Endothelial cell of umbilical vein (primary cell): Measurements from ENCODE around the gene POLR3A.

Source experiments
- CTCF ChIP-seq, 2 donors: IDR thresholded peaks; 1 replicate in 1 of 2; 2 replicates in 1 of 2; pipeline ENCODE4 v1.5.1; 2011; ENCODE audit warnings: low read length in 2 of 2, mild to moderate bottlenecking in 2 of 2, moderate library complexity in 2 of 2, control low read depth in 1 of 2, inconsistent platforms in 1 of 2, low read depth in 1 of 2; ENCODE audit not compliant: insufficient read depth in 1 of 2; ENCODE audit errors: extremely low read depth in 1 of 2
- EZH2 ChIP-seq: IDR thresholded peaks from 2 replicates; pipeline ENCODE4 v1.6.1; 2012; ENCODE audit warnings: borderline replicate concordance, low read depth, mild to moderate bottlenecking, moderate library complexity, low read length, inconsistent platforms; ENCODE audit not compliant: severe bottlenecking
- MAX ChIP-seq: IDR thresholded peaks from 2 replicates; pipeline ENCODE4 v1.6.1; 2011; ENCODE audit not compliant: insufficient read depth, insufficient read length
- MYC ChIP-seq: IDR thresholded peaks from one replicate; pipeline ENCODE4 v1.6.1; 2011; ENCODE audit warnings: mild to moderate bottlenecking, low read depth, low read length
- POLR2A ChIP-seq: IDR thresholded peaks from 2 replicates; pipeline ENCODE4 v1.6.1; 2012; ENCODE audit warnings: low read depth, mild to moderate bottlenecking, control low read depth, low read length
- POLR2AphosphoS5 ChIP-seq: IDR thresholded peaks from 2 replicates; pipeline ENCODE4 v1.6.1; 2012; ENCODE audit warnings: low read depth, mild to moderate bottlenecking, control low read depth, low read length, moderate library complexity; ENCODE audit not compliant: insufficient read depth

GRCh38 chr10:78065611-78066010 is 36.3 kb upstream of the POLR3A start:
- TF ChIP-seq CTCF (IDR thresholded peaks at IDR 0.05; ENCODE audit: extremely low read depth in 1 of 2, insufficient read depth in 1 of 2, low read depth in 1 of 2, low read length in 2 of 2) (no peak), POLR2A (no peak), EZH2 (no peak), POLR2AphosphoS5 (no peak), MAX (no peak), MYC (no peak)
